H9 (cell line): ENCODE results near the gene ATP8A2. TPM values are rescaled to one million over a fixed set of nuclear protein-coding genes. Genes with fewer than 3 reads are reported as not detected.
A peak's percentile ranks its signal among the peaks of the same experiment; 100 is the strongest.

Experiments used
- DNase-seq: peaks from one replicate; pipeline ENCODE4 v3.0.0-alpha.2; 2017
- H2AFZ ChIP-seq: one replicate; pipeline ENCODE4 v1.6.1; 2013; ENCODE audit warnings: mild to moderate bottlenecking, low read length, control low read depth, moderate library complexity
- H2AK5ac ChIP-seq: 2 replicates; pipeline ENCODE4 v1.6.1; 2013; ENCODE audit warnings: low read length, control low read depth, mixed read lengths; ENCODE audit not compliant: insufficient read length
- H2BK120ac ChIP-seq: one replicate; pipeline ENCODE4 v1.6.1; 2013; ENCODE audit warnings: low read depth, mild to moderate bottlenecking, low read length, control low read depth, inconsistent platforms; ENCODE audit not compliant: poor library complexity, severe bottlenecking
- H2BK12ac ChIP-seq: 2 replicates; pipeline ENCODE4 v1.6.1; 2013; ENCODE audit warnings: low read length, control low read depth, mixed read lengths, low read depth; ENCODE audit not compliant: insufficient read length
- H2BK15ac ChIP-seq: 2 replicates; pipeline ENCODE4 v1.6.1; 2013; ENCODE audit warnings: low read depth, low read length, control low read depth
- H2BK20ac ChIP-seq: one replicate; pipeline ENCODE4 v1.6.1; 2013; ENCODE audit warnings: low read depth, mild to moderate bottlenecking, low read length, control low read depth, inconsistent platforms; ENCODE audit not compliant: poor library complexity, severe bottlenecking
- H2BK5ac ChIP-seq: 2 replicates; pipeline ENCODE4 v1.6.1; 2013; ENCODE audit warnings: low read length, control low read depth, mixed read lengths; ENCODE audit not compliant: insufficient read length
- H3K14ac ChIP-seq: 2 replicates; pipeline ENCODE4 v1.6.1; 2013; ENCODE audit warnings: low read length, control low read depth; ENCODE audit not compliant: insufficient read depth
- H3K18ac ChIP-seq: 2 replicates; pipeline ENCODE4 v1.6.1; 2013; ENCODE audit warnings: low read depth, mild to moderate bottlenecking, mixed read lengths, low read length, control low read depth; ENCODE audit not compliant: insufficient read length
- H3K23ac ChIP-seq: 2 replicates; pipeline ENCODE4 v1.6.1; 2013; ENCODE audit warnings: low read length, control low read depth, mixed read lengths, low read depth; ENCODE audit not compliant: insufficient read length
- H3K23me2 ChIP-seq: 2 replicates; pipeline ENCODE4 v1.6.1; 2013; ENCODE audit warnings: low read depth, mild to moderate bottlenecking, mixed read lengths, low read length, control low read depth; ENCODE audit not compliant: insufficient read length, poor library complexity, severe bottlenecking
- H3K27ac ChIP-seq: 2 replicates; pipeline ENCODE4 v1.5.1; 2013; ENCODE audit warnings: low read length, control low read depth, mixed read lengths, low read depth; ENCODE audit not compliant: insufficient read length
- H3K27me3 ChIP-seq: 2 replicates; pipeline ENCODE4 v1.6.1; 2013; ENCODE audit warnings: low read length, control low read depth, inconsistent platforms; ENCODE audit not compliant: insufficient read depth
- H3K4ac ChIP-seq: 2 replicates; pipeline ENCODE4 v1.6.1; 2013; ENCODE audit warnings: low read depth, mild to moderate bottlenecking, control low read depth, inconsistent platforms, low read length, moderate library complexity
- H3K4me1 ChIP-seq: 2 replicates; pipeline ENCODE4 v1.6.1; 2013; ENCODE audit warnings: low read length, control low read depth, inconsistent platforms; ENCODE audit not compliant: insufficient read depth
- H3K4me2 ChIP-seq: 2 replicates; pipeline ENCODE4 v1.6.1; 2013; ENCODE audit warnings: low read length, control low read depth, mixed read lengths; ENCODE audit not compliant: insufficient read length, insufficient read depth
- H3K56ac ChIP-seq: 2 replicates; pipeline ENCODE4 v1.6.1; 2013; ENCODE audit warnings: low read depth, mild to moderate bottlenecking, mixed read lengths, low read length, control low read depth; ENCODE audit not compliant: insufficient read length
- H3K79me1 ChIP-seq: 2 replicates; pipeline ENCODE4 v1.6.1; 2013; ENCODE audit warnings: low read depth, mild to moderate bottlenecking, moderate library complexity, low read length, control low read depth, inconsistent platforms; ENCODE audit not compliant: insufficient read depth, poor library complexity, severe bottlenecking
- H3K79me2 ChIP-seq: 2 replicates; pipeline ENCODE4 v1.6.1; 2013; ENCODE audit warnings: low read length, control low read depth, inconsistent platforms; ENCODE audit not compliant: insufficient read depth
- H3K9ac ChIP-seq: 2 replicates; pipeline ENCODE4 v1.6.1; 2013; ENCODE audit warnings: low read length, control low read depth, mixed read lengths; ENCODE audit not compliant: insufficient read length; ENCODE audit errors: extremely low read depth
- H3K9me3 ChIP-seq: one replicate; pipeline ENCODE4 v1.6.1; 2013; ENCODE audit warnings: low read depth, low read length, inconsistent platforms; ENCODE audit not compliant: control insufficient read depth
- H3T11ph ChIP-seq: one replicate; pipeline ENCODE4 v1.6.1; 2013; ENCODE audit warnings: mild to moderate bottlenecking, low read length, control low read depth, inconsistent platforms
- H4K20me1 ChIP-seq: one replicate; pipeline ENCODE4 v1.6.1; 2013; ENCODE audit not compliant: control insufficient read depth, insufficient read length, insufficient read depth
- H4K5ac ChIP-seq: 2 replicates; pipeline ENCODE4 v1.6.1; 2013; ENCODE audit warnings: low read depth, mild to moderate bottlenecking, mixed read lengths, low read length, control low read depth; ENCODE audit not compliant: insufficient read length
- H4K8ac ChIP-seq: replicated peaks from 2 replicates; pipeline ENCODE4 v1.6.1; 2013; ENCODE audit warnings: low read length, control low read depth, mixed read lengths, low read depth; ENCODE audit not compliant: insufficient read length
- H4K91ac ChIP-seq: 2 replicates; pipeline ENCODE4 v1.6.1; 2013; ENCODE audit warnings: low read depth, mild to moderate bottlenecking, moderate library complexity, mixed read lengths, low read length, control low read depth; ENCODE audit not compliant: insufficient read length
- H3K27ac Mint-ChIP-seq, 3 experiments: 2 replicates in 2 of 3; 3 replicates in 1 of 3; pipeline ENCODE4 v1.8.0; 2020 to 2021; ENCODE audit warnings: mixed read lengths in 3 of 3, mild to moderate bottlenecking in 1 of 3, moderate library complexity in 1 of 3
- H3K27me3 Mint-ChIP-seq: 2 replicates; pipeline ENCODE4 v1.8.0; 2021; ENCODE audit warnings: low read depth, mild to moderate bottlenecking, moderate library complexity, mixed read lengths
- H3K36me3 Mint-ChIP-seq, 3 experiments: 2 replicates in 2 of 3; 3 replicates in 1 of 3; pipeline ENCODE4 v1.8.0; 2020 to 2021; ENCODE audit warnings: low read depth in 3 of 3, mixed read lengths in 3 of 3; ENCODE audit not compliant: insufficient read depth in 1 of 3
- H3K4me1 Mint-ChIP-seq, 2 experiments: 2 replicates each; pipeline ENCODE4 v1.8.0; 2020; ENCODE audit warnings: mixed read lengths in 2 of 2
- H3K4me3 Mint-ChIP-seq, 2 experiments: 2 replicates in 1 of 2; 3 replicates in 1 of 2; pipeline ENCODE4 v1.8.0; 2020 to 2021; ENCODE audit warnings: mild to moderate bottlenecking in 2 of 2, mixed read lengths in 2 of 2, moderate library complexity in 1 of 2
- H3K9me3 Mint-ChIP-seq, 2 experiments: 2 replicates in 1 of 2; 3 replicates in 1 of 2; pipeline ENCODE4 v1.8.0; 2020; ENCODE audit warnings: mild to moderate bottlenecking in 2 of 2, mixed read lengths in 2 of 2, moderate library complexity in 1 of 2
- WGBS: extraction: QIAGEN DNeasy Blood & Tissue Kit; methylation state at CpG from one replicate; pipeline ENCODE4 v1.1.7; 2013; ENCODE audit warnings: missing lambda C conversion rate, low lambda C conversion rate, mixed read lengths; ENCODE audit not compliant: insufficient read length; ENCODE audit errors: extremely low coverage; 5-methylcytosine and 5-hydroxymethylcytosine counted together
- total RNA-seq: library from RNA; stranded (reverse); gene quantifications from 2 replicates; pipeline ENCODE4 v1.2.1, GENCODE V29; 2021
- TF ChIP-seq, protein P1 (sequence below): fragments of 200-600 bp; sonication (generic); conservative IDR thresholded peaks from 3 replicates; pipeline ENCODE4 v1.8.0; 2021; ENCODE audit warnings: antibody characterized with exemption, mild to moderate bottlenecking

Gene ATP8A2
- total RNA-seq, 1 experiment from 2014 or later = 18.2 TPM

DNA sequence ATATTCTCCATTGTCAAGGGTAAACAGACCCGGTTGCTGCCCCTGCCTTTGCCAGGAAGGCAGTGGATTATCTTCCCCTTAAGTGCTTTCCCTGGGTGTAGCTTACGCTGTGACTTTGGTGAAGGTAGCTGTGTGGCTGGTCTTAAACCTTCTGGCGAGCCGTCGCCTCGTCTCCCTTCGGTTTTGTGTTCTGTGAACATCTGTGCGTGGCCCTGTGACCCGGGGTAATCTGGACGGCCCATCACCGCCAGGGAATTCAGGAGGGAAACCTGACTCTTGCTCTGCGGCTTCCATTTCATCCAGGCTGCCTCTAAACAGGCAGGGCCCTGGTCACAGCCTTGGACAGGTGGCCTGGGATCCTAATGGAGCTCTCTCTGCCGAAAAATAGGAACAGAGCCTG is 601.3 kb downstream of the ATP8A2 start:
- H2BK12ac ChIP-seq = no peak overlapping the region
- H3K4me1 Mint-ChIP-seq = peaks cover 52 to 74% of the 10 kb centered on the region in 2 experiments
- DNase-seq = no peak
- no peaks in the 10 kb centered on the region for H4K20me1 ChIP-seq
- peaks cover 0 to 5% (median 2%) of the 10 kb centered on the region in 3 experiments; a peak in 4 of 7 replicates for H3K36me3 Mint-ChIP-seq
- H3K14ac ChIP-seq = no peak overlapping the region
- no peak overlapping the region for H2BK15ac ChIP-seq
- no peak overlapping the region for H2BK20ac ChIP-seq
- no CpG with 5 or more reads among the region's 13 CpGs for WGBS
- H3K27me3 Mint-ChIP-seq = peaks cover 2% of the 10 kb centered on the region
- no peak overlapping the region for H4K8ac ChIP-seq
- H3T11ph ChIP-seq = no peak overlapping the region
- no peak overlapping the region for H2AK5ac ChIP-seq
- H3K9me3 ChIP-seq = no peaks in the 10 kb centered on the region
- H3K4me1 ChIP-seq = peaks cover 5% of the 10 kb centered on the region; the same call in 1 of the 2 replicates
- H3K56ac ChIP-seq = no peak overlapping the region
- TF ChIP-seq, protein P1, sequence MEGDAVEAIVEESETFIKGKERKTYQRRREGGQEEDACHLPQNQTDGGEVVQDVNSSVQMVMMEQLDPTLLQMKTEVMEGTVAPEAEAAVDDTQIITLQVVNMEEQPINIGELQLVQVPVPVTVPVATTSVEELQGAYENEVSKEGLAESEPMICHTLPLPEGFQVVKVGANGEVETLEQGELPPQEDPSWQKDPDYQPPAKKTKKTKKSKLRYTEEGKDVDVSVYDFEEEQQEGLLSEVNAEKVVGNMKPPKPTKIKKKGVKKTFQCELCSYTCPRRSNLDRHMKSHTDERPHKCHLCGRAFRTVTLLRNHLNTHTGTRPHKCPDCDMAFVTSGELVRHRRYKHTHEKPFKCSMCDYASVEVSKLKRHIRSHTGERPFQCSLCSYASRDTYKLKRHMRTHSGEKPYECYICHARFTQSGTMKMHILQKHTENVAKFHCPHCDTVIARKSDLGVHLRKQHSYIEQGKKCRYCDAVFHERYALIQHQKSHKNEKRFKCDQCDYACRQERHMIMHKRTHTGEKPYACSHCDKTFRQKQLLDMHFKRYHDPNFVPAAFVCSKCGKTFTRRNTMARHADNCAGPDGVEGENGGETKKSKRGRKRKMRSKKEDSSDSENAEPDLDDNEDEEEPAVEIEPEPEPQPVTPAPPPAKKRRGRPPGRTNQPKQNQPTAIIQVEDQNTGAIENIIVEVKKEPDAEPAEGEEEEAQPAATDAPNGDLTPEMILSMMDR = no peak
- H3K18ac ChIP-seq = no peak overlapping the region
- H3K9ac ChIP-seq = no peak overlapping the region
- no peak overlapping the region for H2AFZ ChIP-seq
- no peak overlapping the region for H2BK5ac ChIP-seq
- H3K27ac Mint-ChIP-seq = peak overlapping the region; percentile 26 to 66 (median 39); a peak in 3 of 7 replicates
- H3K4ac ChIP-seq = no peak overlapping the region
- H3K27me3 ChIP-seq = no peaks in the 10 kb centered on the region
- no peak overlapping the region for H4K5ac ChIP-seq
- no peak overlapping the region for H3K4me3 Mint-ChIP-seq
- no peak overlapping the region for H3K23ac ChIP-seq
- H2BK120ac ChIP-seq = no peak overlapping the region
- H3K79me2 ChIP-seq = no peaks in the 10 kb centered on the region
- no peaks in the 10 kb centered on the region; a peak in 1 of 5 replicates for H3K9me3 Mint-ChIP-seq
- H3K4me2 ChIP-seq = no peak overlapping the region
- H3K79me1 ChIP-seq = no peaks in the 10 kb centered on the region
- no peak overlapping the region for H3K27ac ChIP-seq
- H3K23me2 ChIP-seq = no peaks in the 10 kb centered on the region
- no peak overlapping the region for H4K91ac ChIP-seq
